Nephron progenitor cell (in vitro differentiated cells): ENCODE data around the gene LAMB1.

ENCODE experiments used
- DNase-seq: peaks from one replicate; pipeline ENCODE4 v3.0.0; 2021
- H3K27ac Mint-ChIP-seq: 2 replicates; pipeline ENCODE4 v1.8.0; 2021; ENCODE audit warnings: mild to moderate bottlenecking, moderate library complexity, mixed read lengths
- H3K27me3 Mint-ChIP-seq: 2 replicates; pipeline ENCODE4 v1.8.0; 2021; ENCODE audit warnings: mild to moderate bottlenecking, low read depth, mixed read lengths; ENCODE audit not compliant: poor library complexity
- H3K36me3 Mint-ChIP-seq: 2 replicates; pipeline ENCODE4 v1.8.0; 2021; ENCODE audit warnings: low read depth, mixed read lengths
- H3K4me1 Mint-ChIP-seq: 2 replicates; pipeline ENCODE4 v1.8.0; 2021; ENCODE audit warnings: mixed read lengths
- H3K4me3 Mint-ChIP-seq: 2 replicates; pipeline ENCODE4 v1.8.0; 2021; ENCODE audit warnings: mild to moderate bottlenecking, moderate library complexity, mixed read lengths
- H3K9me3 Mint-ChIP-seq: 2 replicates; pipeline ENCODE4 v1.8.0; 2021; ENCODE audit warnings: mild to moderate bottlenecking, moderate library complexity, mixed read lengths
- CTCF ChIP-seq: fragments of 200-600 bp; sonication (generic); IDR thresholded peaks from 2 replicates; pipeline ENCODE4 v1.5.0; 2021; ENCODE audit warnings: antibody characterized with exemption

LAMB1 gene

GRCh38 chr7:108012499-108013430 lies 9.8 kb upstream of the LAMB1 start:
- Mint-ChIP-seq H3K4me1 (peaks cover 18% of the 10 kb centered on the region), H3K9me3 (no peaks in the 10 kb centered on the region), H3K36me3 (no peaks in the 10 kb centered on the region), H3K4me3 (no peak overlapping the region), H3K27ac (no peak overlapping the region), H3K27me3 (peaks cover 9% of the 10 kb centered on the region)
- no peak for DNase-seq
- no peak for TF ChIP-seq CTCF

GRCh38 chr7:108010377-108010776 lies 7.4 kb upstream of the LAMB1 start:
- no peak for DNase-seq
- no peak overlapping the region for H3K27ac Mint-ChIP-seq
- no peak overlapping the region for H3K4me3 Mint-ChIP-seq
- H3K4me1 Mint-ChIP-seq = no peaks in the 10 kb centered on the region
- no peaks in the 10 kb centered on the region for H3K9me3 Mint-ChIP-seq
- no peaks in the 10 kb centered on the region for H3K36me3 Mint-ChIP-seq
- peaks cover 33% of the 10 kb centered on the region for H3K27me3 Mint-ChIP-seq
- TF ChIP-seq CTCF = no peak

GRCh38 chr7:108009873-108010272 lies 6.9 kb upstream of the LAMB1 start:
- H3K4me3 Mint-ChIP-seq = no peak overlapping the region
- no peak for TF ChIP-seq CTCF
- no peaks in the 10 kb centered on the region for H3K9me3 Mint-ChIP-seq
- H3K27me3 Mint-ChIP-seq = peaks cover 38% of the 10 kb centered on the region
- DNase-seq = no peak
- peaks cover 4% of the 10 kb centered on the region for H3K4me1 Mint-ChIP-seq
- no peaks in the 10 kb centered on the region for H3K36me3 Mint-ChIP-seq
- no peak overlapping the region for H3K27ac Mint-ChIP-seq

GRCh38 chr7:108008827-108009226 lies 5.9 kb upstream of the LAMB1 start:
- DNase-seq = no peak
- TF ChIP-seq CTCF = no peak
- H3K4me1 Mint-ChIP-seq = peaks cover 14% of the 10 kb centered on the region
- no peak overlapping the region for H3K4me3 Mint-ChIP-seq
- H3K36me3 Mint-ChIP-seq = no peaks in the 10 kb centered on the region
- H3K27ac Mint-ChIP-seq = no peak overlapping the region
- H3K27me3 Mint-ChIP-seq = peaks cover 48% of the 10 kb centered on the region
- H3K9me3 Mint-ChIP-seq = no peaks in the 10 kb centered on the region

GRCh38 chr7:108008240-108008639 lies 5.3 kb upstream of the LAMB1 start:
- Mint-ChIP-seq H3K27me3 (peaks cover 53% of the 10 kb centered on the region), H3K4me1 (peaks cover 16% of the 10 kb centered on the region), H3K27ac (no peak overlapping the region), H3K9me3 (no peaks in the 10 kb centered on the region), H3K36me3 (no peaks in the 10 kb centered on the region), H3K4me3 (no peak overlapping the region)
- TF ChIP-seq CTCF = no peak
- DNase-seq = no peak

- DNase-seq = no peak
- Mint-ChIP-seq H3K4me1 (peaks cover 16% of the 10 kb centered on the region), H3K9me3 (no peaks in the 10 kb centered on the region), H3K4me3 (no peak overlapping the region), H3K27ac (no peak overlapping the region), H3K27me3 (peaks cover 56% of the 10 kb centered on the region), H3K36me3 (no peaks in the 10 kb centered on the region)
- TF ChIP-seq CTCF = no peak
These were observed 4.8 kb upstream of the LAMB1 start for GRCh38 chr7:108007762-108008161.
